HepG2 (cell line): ENCODE data around the gene ILKAP. TPM values are rescaled to one million over a fixed set of nuclear protein-coding genes. Genes with fewer than 3 reads are reported as not detected.

ENCODE experiments used
- ATAC-seq: fragments of 200-7000 bp; cut with Tn5 transposase; 3 replicates; pipeline ENCODE4 v1.9.1; 2020; ENCODE audit warnings: mild to moderate bottlenecking, moderate library complexity
- BruUV-seq: library from RNA; stranded (reverse); fragments of 400-500 nt; replicated peaks from 2 replicates; lab custom pipeline; 2021; lab: Mats Ljungman, UMichigan
- CTCF ChIA-PET: fragments of 300-600 bp; formaldehyde crosslinking; extraction: SDS; loops from one replicate; lab custom pipeline; 2021; ENCODE audit warnings: low total read pairs, inconsistent platforms, low intra/inter-chr PET ratio; lab: Yijun Ruan, JAX
- POLR2A ChIA-PET: fragments of 350-600 bp; sonication (Branson Sonifier 250); formaldehyde crosslinking; loops from one replicate; lab custom pipeline; 2020; ENCODE audit warnings: antibody characterized with exemption, inconsistent platforms; lab: Yijun Ruan, JAX
- DNase-seq: peaks from one replicate; pipeline ENCODE4 v3.0.0-alpha.2; 2015; ENCODE audit warnings: low spot score
- FAIRE-seq: peaks from 3 replicates; lab custom pipeline; 2011; peaks lifted over from hg19 to GRCh38; lab: Jason Lieb, UNC
- H2AFZ ChIP-seq: one replicate; pipeline ENCODE4 v1.6.1; 2011; ENCODE audit warnings: low read length, inconsistent platforms
- H3K27ac ChIP-seq: fragments of 300-600 bp; 3 replicates; pipeline ENCODE4 v1.8.0; 2011; ENCODE audit warnings: mixed run types, mild to moderate bottlenecking, mixed read lengths, low read length, inconsistent platforms; ENCODE audit not compliant: insufficient read depth; ENCODE audit errors: extremely low read length
- H3K27me3 ChIP-seq, 2 experiments: fragments of 200-600 bp in 1 of 2; 2 replicates in 1 of 2; 3 replicates in 1 of 2; pipeline versions ENCODE4 v1.6.0 to v1.8.0; 2011; ENCODE audit warnings: low read length in 2 of 2, mild to moderate bottlenecking in 2 of 2, moderate library complexity in 2 of 2, inconsistent platforms in 1 of 2; ENCODE audit not compliant: insufficient read depth in 2 of 2, control insufficient read depth in 1 of 2
- H3K36me3 ChIP-seq, 2 experiments: fragments of 200-600 bp in 1 of 2; replicated peaks in 1 of 2; 2 replicates in 1 of 2; 3 replicates in 1 of 2; pipeline versions ENCODE4 v1.5.1 to v1.8.0; 2011; ENCODE audit warnings: low read length in 2 of 2, inconsistent platforms in 1 of 2; ENCODE audit not compliant: insufficient read depth in 2 of 2, control insufficient read depth in 1 of 2
- H3K4me1 ChIP-seq: 2 replicates; pipeline ENCODE4 v1.5.1; 2012; ENCODE audit warnings: low read length, inconsistent platforms; ENCODE audit not compliant: insufficient read depth
- H3K4me2 ChIP-seq: 2 replicates; pipeline ENCODE4 v1.6.0; 2011; ENCODE audit warnings: low read depth, low read length, inconsistent platforms
- H3K4me3 ChIP-seq, 3 experiments: fragments of 200-600 bp in 1 of 3; sonication (generic), shearing (Covaris generic) in 1 of 3; replicated peaks in 1 of 3; 2 replicates each; pipeline ENCODE4 v1.5.1; 2011 to 2016; ENCODE audit warnings: low read length in 3 of 3, inconsistent platforms in 2 of 3, low read depth in 2 of 3, mild to moderate bottlenecking in 2 of 3, control low read depth in 1 of 3, mixed read lengths in 1 of 3; ENCODE audit not compliant: insufficient read depth in 1 of 3
- H3K79me2 ChIP-seq: one replicate; pipeline ENCODE4 v1.6.1; 2011; ENCODE audit warnings: low read length, inconsistent platforms; ENCODE audit not compliant: insufficient read depth
- H3K9ac ChIP-seq: 2 replicates; pipeline ENCODE4 v1.6.0; 2011; ENCODE audit warnings: mild to moderate bottlenecking, low read depth, low read length, inconsistent platforms; ENCODE audit not compliant: insufficient read depth
- H3K9me3 ChIP-seq: 2 replicates; pipeline ENCODE4 v1.5.1; 2012; ENCODE audit warnings: mild to moderate bottlenecking, low read length
- H4K20me1 ChIP-seq: 2 replicates; pipeline ENCODE4 v1.6.0; 2011; ENCODE audit warnings: inconsistent platforms, mild to moderate bottlenecking, low read length, moderate library complexity; ENCODE audit not compliant: insufficient read depth
- AGO2 ChIP-seq: fragments of 200-400 bp; formaldehyde crosslinking; optimal IDR thresholded peaks from 2 replicates; pipeline ENCODE3; 2017; ENCODE audit warnings: mild to moderate bottlenecking, low read depth, low read length, moderate library complexity
- HNRNPL ChIP-seq: fragments of 200-400 bp; formaldehyde crosslinking; IDR thresholded peaks from 2 replicates; pipeline ENCODE4 v1.6.1; 2017; ENCODE audit warnings: mild to moderate bottlenecking, low read depth, low read length
- MEIS1 ChIP-seq: sonication (generic); formaldehyde crosslinking; IDR thresholded peaks from 2 replicates; pipeline ENCODE4 v1.9.0; 2021; ENCODE audit warnings: mild to moderate bottlenecking, missing genetic modification reagents, moderate library complexity, borderline replicate concordance
- MTF1 ChIP-seq: sonication (generic); formaldehyde crosslinking; IDR thresholded peaks from 2 replicates; pipeline ENCODE4 v1.5.0; 2020; ENCODE audit warnings: missing genetic modification reagents
- MYNN ChIP-seq: sonication (generic); formaldehyde crosslinking; IDR thresholded peaks from 2 replicates; pipeline ENCODE4 v1.4.0; 2020; ENCODE audit warnings: mild to moderate bottlenecking, low read depth, missing genetic modification reagents
- NONO ChIP-seq, 2 experiments: fragments of 450-650 bp in 1 of 2; sonication (generic) in 1 of 2; formaldehyde crosslinking in 1 of 2; IDR thresholded peaks in 1 of 2; conservative IDR thresholded peaks in 1 of 2; 2 replicates each; pipeline versions ENCODE4 v1.6.1 to v1.8.0; 2017 to 2022; ENCODE audit warnings: mild to moderate bottlenecking in 1 of 2, missing genetic modification reagents in 1 of 2, moderate library complexity in 1 of 2
- SMYD3 ChIP-seq: sonication (generic); formaldehyde crosslinking; IDR thresholded peaks from 2 replicates; pipeline ENCODE4 v1.8.1; 2023; ENCODE audit warnings: mild to moderate bottlenecking, missing genetic modification reagents
- ZHX2 ChIP-seq, 2 experiments: sonication (generic) in 1 of 2; formaldehyde crosslinking in 1 of 2; IDR thresholded peaks; 2 replicates each; pipeline versions ENCODE4 v1.6.1 to v1.9.0; 2014 to 2022; ENCODE audit warnings: antibody characterized with exemption in 1 of 2, borderline replicate concordance in 1 of 2, inconsistent platforms in 1 of 2, low read depth in 1 of 2, missing genetic modification reagents in 1 of 2
- WGBS: methylation state at CpG from one replicate; pipeline ENCODE4 v1.1.6; 2017; ENCODE audit warnings: low lambda C conversion rate; 5-methylcytosine and 5-hydroxymethylcytosine counted together
- in situ Hi-C: cut with HindIII; loops from 2 replicates; pipeline ENCODE4 v1.10.0; 2017; ENCODE audit warnings: low pct_unique_long_range_greater_than_20kb; ENCODE audit not compliant: extremely low pct_ligation_motif_present
- intact Hi-C: fragments of 100-400 bp; cut with micrococcal nuclease; formaldehyde crosslinking; loops from one replicate; pipeline ENCODE4 v1.10.0; 2022; ENCODE audit not compliant: unreplicated experiment
- polyA plus RNA-seq, 8 experiments: library from polyadenylated mRNA; depleted of rRNA in 3 of 8; stranded (reverse) in 7 of 8; unstranded in 1 of 8; fragments of >200 nt; fragmentation: Illumina TruSeq in 4 of 8; extraction: Trizol in 4 of 8; gene quantifications; 2 replicates each; pipeline versions ENCODE4 v1.2.1 to v1.2.3, GENCODE V29; 2011 to 2016; ENCODE audit warnings: low read depth in 4 of 8, missing spikeins in 1 of 8, mixed read lengths in 1 of 8; ENCODE audit not compliant: insufficient read depth in 1 of 8
- total RNA-seq, 5 experiments: library from RNA; depleted of rRNA; stranded (reverse); fragments of >200 nt; fragmentation: Illumina TruSeq; extraction: Trizol; gene quantifications; 2 replicates each; pipeline ENCODE4 v1.2.3, GENCODE V29; 2016; ENCODE audit warnings: low read depth in 1 of 5
- TF ChIP-seq, protein P1 (sequence below): IDR thresholded peaks from 2 replicates; pipeline ENCODE4 v1.6.1; 2016

The ILKAP gene
- total and polyA plus RNA-seq, 2 of the 13 experiments (the other 11 are each of a cell fraction or from before 2014, with no cell fraction given): 29.6 to 33.1 TPM

- no peak overlapping the region for H3K4me3 ChIP-seq
- TF ChIP-seq MTF1 (no peak), AGO2 (peak; percentile 20)
- TF ChIP-seq, all 625 proteins: peak for 1
- Histone ChIP-seq H3K27me3 (peaks cover 4 to 9% of the 10 kb centered on the region in 2 experiments; a peak in 4 of 5 replicates), H3K9me3 (no peaks in the 10 kb centered on the region), H2AFZ (no peak overlapping the region), H3K4me1 (peaks cover 13% of the 10 kb centered on the region), H3K4me2 (no peak overlapping the region), H3K79me2 (no peaks in the 10 kb centered on the region), H4K20me1 (no peaks in the 10 kb centered on the region), H3K27ac (no peak overlapping the region), H3K9ac (no peak overlapping the region), H3K36me3 (peaks cover 23 to 40% of the 10 kb centered on the region in 2 experiments)
- no peak for FAIRE-seq
- ChIA-PET POLR2A (no interaction called here), CTCF (no interaction called here)
- ATAC-seq: no peak
- 98% methylated on average over 12 of the region's 13 CpGs for WGBS
- BruUV-seq: no TSS peak
- in situ Hi-C loops: no loop called here
- intact Hi-C loops: no loop called here
- no peak for DNase-seq
These were observed 35.1 kb downstream of the ILKAP start for GRCh38 chr2:238168196-238169047.

- no peak overlapping the region for H3K9ac ChIP-seq
- ATAC-seq: no peak
- no peaks in the 10 kb centered on the region for H3K9me3 ChIP-seq
- no peak for FAIRE-seq
- H4K20me1 ChIP-seq: no peaks in the 10 kb centered on the region
- peaks cover 10 to 16% of the 10 kb centered on the region in 2 experiments for H3K27me3 ChIP-seq
- H3K4me1 ChIP-seq: peaks cover 18% of the 10 kb centered on the region
- WGBS: 93% methylated on average over 8 of the region's 8 CpGs
- CTCF ChIA-PET: no interaction called here
- no TSS peak for BruUV-seq
- no peak overlapping the region for H2AFZ ChIP-seq
- no peak overlapping the region for H3K4me3 ChIP-seq
- H3K36me3 ChIP-seq: peaks cover 17 to 34% of the 10 kb centered on the region in 2 experiments
- H3K27ac ChIP-seq: no peak overlapping the region
- no peak overlapping the region for H3K4me2 ChIP-seq
- in situ Hi-C loops: no loop called here
- intact Hi-C loops: no loop called here
- no peak for DNase-seq
- H3K79me2 ChIP-seq: no peaks in the 10 kb centered on the region
- POLR2A ChIA-PET: no interaction called here
- TF ChIP-seq ZHX2 (IDR thresholded peaks at IDR 0.05; ENCODE audit: low read depth) (no peak), ZHX2 (CRISPR knock-in tag; IDR thresholded peaks at IDR 0.05; ENCODE audit: borderline replicate concordance) (no peak), MYNN (CRISPR knock-in tag) (no peak), NONO (IDR thresholded peaks at IDR 0.05) (no peak), NONO (CRISPR knock-in tag; conservative IDR thresholded peaks at IDR 0.05) (no peak), SMYD3 (no peak), MEIS1 (no peak), HNRNPL (no peak)
- TF ChIP-seq, protein P1, sequence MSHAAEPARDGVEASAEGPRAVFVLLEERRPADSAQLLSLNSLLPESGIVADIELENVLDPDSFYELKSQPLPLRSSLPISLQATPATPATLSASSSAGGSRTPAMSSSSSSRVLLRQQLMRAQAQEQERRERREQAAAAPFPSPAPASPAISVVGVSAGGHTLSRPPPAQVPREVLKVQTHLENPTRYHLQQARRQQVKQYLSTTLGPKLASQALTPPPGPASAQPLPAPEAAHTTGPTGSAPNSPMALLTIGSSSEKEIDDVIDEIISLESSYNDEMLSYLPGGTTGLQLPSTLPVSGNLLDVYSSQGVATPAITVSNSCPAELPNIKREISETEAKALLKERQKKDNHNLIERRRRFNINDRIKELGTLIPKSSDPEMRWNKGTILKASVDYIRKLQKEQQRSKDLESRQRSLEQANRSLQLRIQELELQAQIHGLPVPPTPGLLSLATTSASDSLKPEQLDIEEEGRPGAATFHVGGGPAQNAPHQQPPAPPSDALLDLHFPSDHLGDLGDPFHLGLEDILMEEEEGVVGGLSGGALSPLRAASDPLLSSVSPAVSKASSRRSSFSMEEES (CRISPR knock-in tag): no peak
These were observed 35.7 kb downstream of the ILKAP start for GRCh38 chr2:238167761-238168160.
